Panc1 (cell line): ENCODE results near the gene TENT4B. TPM values are rescaled to one million over a fixed set of nuclear protein-coding genes. Genes with fewer than 3 reads are reported as not detected.

ENCODE experiments used
- ATAC-seq: fragments of 200-7000 bp; cut with Tn5 transposase; 2 replicates; pipeline ENCODE4 v1.9.1; 2020; ENCODE audit warnings: mild to moderate bottlenecking, moderate library complexity
- BruUV-seq: library from RNA; stranded (reverse); fragments of 400-500 nt; replicated peaks from 2 replicates; lab custom pipeline; 2021; lab: Mats Ljungman, UMichigan
- CTCF ChIA-PET: fragments of 300-600 bp; sonication (Branson Sonifier 250); formaldehyde crosslinking; loops from one replicate; lab custom pipeline; 2022; ENCODE audit warnings: antibody characterized with exemption; lab: Charles Lee
- POLR2A ChIA-PET: fragments of 300-600 bp; sonication (Branson Sonifier 250); formaldehyde crosslinking; loops from one replicate; lab custom pipeline; 2022; ENCODE audit warnings: antibody characterized with exemption; lab: Charles Lee
- DNase-seq: peaks from one replicate; pipeline ENCODE4 v3.0.0-alpha.2; 2010; ENCODE audit warnings: low read depth, low spot score
- H3K27ac ChIP-seq: 2 replicates; pipeline ENCODE4 v1.5.1; 2011; ENCODE audit warnings: mild to moderate bottlenecking, low read length, inconsistent platforms
- H3K27me3 ChIP-seq: fragments of 200-500 bp; sonication (Bioruptor generic); 2 replicates; pipeline ENCODE4 v1.6.0; 2014; ENCODE audit warnings: low read length, inconsistent platforms; ENCODE audit not compliant: control insufficient read depth, insufficient read depth
- H3K36me3 ChIP-seq: fragments of 200-500 bp; sonication (Bioruptor generic); 2 replicates; pipeline ENCODE4 v1.5.1; 2014; ENCODE audit warnings: inconsistent platforms, mild to moderate bottlenecking, low read length, moderate library complexity; ENCODE audit not compliant: control insufficient read depth, insufficient read depth
- H3K4me1 ChIP-seq: 2 replicates; pipeline ENCODE4 v1.5.1; 2011; ENCODE audit warnings: inconsistent platforms, mild to moderate bottlenecking, low read length, moderate library complexity; ENCODE audit not compliant: control insufficient read depth, insufficient read depth
- H3K4me3 ChIP-seq, 2 experiments: 2 replicates each; pipeline ENCODE4 v1.5.1; 2011 to 2012; ENCODE audit warnings: low read depth in 2 of 2, low read length in 2 of 2, mild to moderate bottlenecking in 2 of 2, inconsistent platforms in 1 of 2, moderate library complexity in 1 of 2
- H3K9me3 ChIP-seq: fragments of 200-500 bp; sonication (Bioruptor generic); 2 replicates; pipeline ENCODE4 v1.5.1; 2014; ENCODE audit warnings: low read depth, mild to moderate bottlenecking, inconsistent platforms, low read length, moderate library complexity; ENCODE audit not compliant: control insufficient read depth, insufficient read depth
- CTCF ChIP-seq: fragments of 450-650 bp; IDR thresholded peaks from 2 replicates; pipeline ENCODE4 v1.5.1; 2017; ENCODE audit warnings: mild to moderate bottlenecking
- POLR2AphosphoS5 ChIP-seq: IDR thresholded peaks from 2 replicates; pipeline ENCODE4 v1.6.1; 2012; ENCODE audit warnings: mild to moderate bottlenecking, low read depth, low read length, moderate library complexity
- SIN3A ChIP-seq: IDR thresholded peaks from 2 replicates; pipeline ENCODE4 v1.6.1; 2012; ENCODE audit warnings: low read depth, mild to moderate bottlenecking, low read length, moderate library complexity, borderline replicate concordance; ENCODE audit not compliant: insufficient read depth
- TCF7L2 ChIP-seq: IDR thresholded peaks from 2 replicates; pipeline ENCODE4 v1.6.1; 2011; ENCODE audit warnings: mild to moderate bottlenecking, low read depth, low read length, inconsistent platforms
- in situ Hi-C: cut with HindIII; loops from 2 replicates; pipeline ENCODE4 v1.10.0; 2016; ENCODE audit warnings: low sequenced_read_pairs, low pct_unique_long_range_greater_than_20kb
- intact Hi-C: fragments of 100-400 bp; cut with micrococcal nuclease; formaldehyde crosslinking; loops from one replicate; pipeline ENCODE4 v1.10.0; 2022; ENCODE audit not compliant: unreplicated experiment
- total RNA-seq: library from RNA; stranded (reverse); gene quantifications from one replicate; pipeline ENCODE4 v1.2.1, GENCODE V29; 2021; ENCODE audit not compliant: unreplicated experiment
- TF ChIP-seq, protein P1 (sequence below), 2 experiments: IDR thresholded peaks; 2 replicates each; pipeline ENCODE4 v1.6.1; 2011 to 2012; ENCODE audit warnings: low read depth in 2 of 2, control low read depth in 1 of 2, low read length in 1 of 2, mild to moderate bottlenecking in 1 of 2, moderate library complexity in 1 of 2; ENCODE audit not compliant: insufficient read depth in 1 of 2

Gene TENT4B
- total RNA-seq, 1 experiment from 2014 or later: 9.7 TPM

DNA sequence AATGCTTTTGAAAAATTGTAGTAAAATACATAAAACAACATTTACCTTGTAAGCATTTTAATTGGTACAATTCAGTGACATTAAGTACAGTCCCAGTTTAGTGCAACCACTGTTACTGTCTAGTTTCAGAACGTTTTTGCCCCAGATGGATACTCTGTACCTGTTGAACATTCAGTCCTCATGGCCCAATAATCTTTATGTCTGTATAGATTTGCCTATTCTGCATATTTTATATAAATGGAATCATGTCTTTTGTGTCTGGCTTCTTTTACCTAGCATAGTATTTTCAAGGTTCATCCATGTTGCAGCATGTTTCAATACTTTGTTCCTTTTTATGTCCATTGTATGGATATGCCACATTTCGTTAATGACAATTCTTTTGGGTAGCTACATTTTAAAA lies 37.2 kb downstream of the TENT4B start:
- in situ Hi-C loops (no loop called here), intact Hi-C loops (no loop called here)
- CTCF ChIA-PET: no interaction called here
- ATAC-seq (no peak), DNase-seq (no peak)
- no peak overlapping the region for H3K4me3 ChIP-seq
- TF ChIP-seq CTCF (no peak), POLR2AphosphoS5 (no peak), SIN3A (no peak), TCF7L2 (no peak)
- TF ChIP-seq, protein P1, sequence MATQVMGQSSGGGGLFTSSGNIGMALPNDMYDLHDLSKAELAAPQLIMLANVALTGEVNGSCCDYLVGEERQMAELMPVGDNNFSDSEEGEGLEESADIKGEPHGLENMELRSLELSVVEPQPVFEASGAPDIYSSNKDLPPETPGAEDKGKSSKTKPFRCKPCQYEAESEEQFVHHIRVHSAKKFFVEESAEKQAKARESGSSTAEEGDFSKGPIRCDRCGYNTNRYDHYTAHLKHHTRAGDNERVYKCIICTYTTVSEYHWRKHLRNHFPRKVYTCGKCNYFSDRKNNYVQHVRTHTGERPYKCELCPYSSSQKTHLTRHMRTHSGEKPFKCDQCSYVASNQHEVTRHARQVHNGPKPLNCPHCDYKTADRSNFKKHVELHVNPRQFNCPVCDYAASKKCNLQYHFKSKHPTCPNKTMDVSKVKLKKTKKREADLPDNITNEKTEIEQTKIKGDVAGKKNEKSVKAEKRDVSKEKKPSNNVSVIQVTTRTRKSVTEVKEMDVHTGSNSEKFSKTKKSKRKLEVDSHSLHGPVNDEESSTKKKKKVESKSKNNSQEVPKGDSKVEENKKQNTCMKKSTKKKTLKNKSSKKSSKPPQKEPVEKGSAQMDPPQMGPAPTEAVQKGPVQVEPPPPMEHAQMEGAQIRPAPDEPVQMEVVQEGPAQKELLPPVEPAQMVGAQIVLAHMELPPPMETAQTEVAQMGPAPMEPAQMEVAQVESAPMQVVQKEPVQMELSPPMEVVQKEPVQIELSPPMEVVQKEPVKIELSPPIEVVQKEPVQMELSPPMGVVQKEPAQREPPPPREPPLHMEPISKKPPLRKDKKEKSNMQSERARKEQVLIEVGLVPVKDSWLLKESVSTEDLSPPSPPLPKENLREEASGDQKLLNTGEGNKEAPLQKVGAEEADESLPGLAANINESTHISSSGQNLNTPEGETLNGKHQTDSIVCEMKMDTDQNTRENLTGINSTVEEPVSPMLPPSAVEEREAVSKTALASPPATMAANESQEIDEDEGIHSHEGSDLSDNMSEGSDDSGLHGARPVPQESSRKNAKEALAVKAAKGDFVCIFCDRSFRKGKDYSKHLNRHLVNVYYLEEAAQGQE (IDR thresholded peaks at IDR 0.05; ENCODE audit: insufficient read depth in 1 of 2, low read depth in 2 of 2, low read length in 1 of 2): no peak
- H3K27me3 ChIP-seq: no peaks in the 10 kb centered on the region
- H3K27ac ChIP-seq: no peak overlapping the region
- H3K4me1 ChIP-seq: no peaks in the 10 kb centered on the region
- no peaks in the 10 kb centered on the region for H3K9me3 ChIP-seq
- BruUV-seq: no TSS peak
- H3K36me3 ChIP-seq: no peaks in the 10 kb centered on the region
- POLR2A ChIA-PET: no interaction called here

GRCh38 chr16:50192386-50193050 lies 39.4 kb downstream of the TENT4B start:
- Histone ChIP-seq H3K36me3 (no peaks in the 10 kb centered on the region), H3K4me1 (no peaks in the 10 kb centered on the region), H3K27me3 (no peaks in the 10 kb centered on the region), H3K9me3 (no peaks in the 10 kb centered on the region), H3K4me3 (no peak overlapping the region), H3K27ac (no peak overlapping the region)
- ChIA-PET POLR2A (no interaction called here), CTCF (no interaction called here)
- in situ Hi-C loops: no loop called here
- intact Hi-C loops: no loop called here
- BruUV-seq: no TSS peak
- TF ChIP-seq SIN3A (no peak), TCF7L2 (no peak), POLR2AphosphoS5 (no peak), CTCF (no peak)
- TF ChIP-seq, protein P1 (IDR thresholded peaks at IDR 0.05; ENCODE audit: insufficient read depth in 1 of 2, low read depth in 2 of 2, low read length in 1 of 2): no peak
- no peak for DNase-seq
- ATAC-seq: no peak
